ENCODE data around the gene MSANTD2.

MSANTD2 gene

DNA sequence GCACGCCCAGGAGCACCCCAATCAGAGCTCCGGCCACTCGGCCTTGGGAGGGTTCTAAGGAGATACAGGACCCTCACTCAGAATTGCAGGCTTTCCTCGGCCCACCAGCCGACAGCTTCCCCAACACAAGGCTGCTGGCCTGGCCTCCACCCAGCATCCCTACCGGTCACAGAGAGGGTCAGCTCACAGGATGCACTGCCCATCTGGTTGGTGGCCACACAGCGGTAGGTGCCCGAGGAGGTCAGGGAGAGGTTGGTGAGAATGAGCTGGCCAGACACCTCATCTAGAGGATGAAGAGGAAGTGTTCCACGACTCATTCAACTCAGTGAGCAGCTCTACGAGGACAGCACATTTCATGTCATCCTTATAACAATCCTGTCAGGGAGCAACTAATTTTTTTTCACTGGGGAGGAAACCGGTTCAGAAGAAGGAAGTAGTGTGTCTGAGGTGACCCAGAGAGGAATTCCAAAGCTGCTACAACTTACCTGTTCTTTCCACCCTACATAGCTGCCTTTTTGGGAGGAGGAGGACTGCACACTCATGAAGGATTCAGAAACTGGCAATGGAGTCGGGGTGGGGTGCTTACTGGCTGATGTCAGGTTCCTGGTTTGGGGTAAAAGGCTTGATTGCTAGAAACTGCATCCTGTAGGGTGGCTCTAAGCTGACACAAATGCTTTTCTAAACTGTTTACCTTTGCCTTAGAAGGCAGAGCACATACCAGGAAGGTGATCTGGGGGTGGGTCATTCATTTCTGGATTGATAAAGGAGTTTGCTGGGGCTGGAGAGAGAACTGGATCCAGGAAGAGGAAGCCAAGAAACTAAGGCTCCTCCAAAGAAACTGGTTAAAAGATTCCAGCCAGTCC is 51.5 kb downstream of the MSANTD2 start:
- Histone ChIP-seq H3K9me3 (replicated peaks; ENCODE audit: low read length) (no peaks in the 10 kb centered on the region), H3K4me3 (ENCODE audit: low read length) (no peak overlapping the region), H3K9ac (ENCODE audit: low read depth, low read length) (no peak overlapping the region), H3K4me2 (ENCODE audit: low read length) (no peak overlapping the region), H3K36me3 (ENCODE audit: insufficient read depth, low read length) (no peaks in the 10 kb centered on the region), H3K4me1 (ENCODE audit: control insufficient read depth, insufficient read depth, low read length) (peaks cover 19% of the 10 kb centered on the region), H3K27me3 (ENCODE audit: control insufficient read depth, insufficient read depth, low read length) (peaks cover 7% of the 10 kb centered on the region)

DNA sequence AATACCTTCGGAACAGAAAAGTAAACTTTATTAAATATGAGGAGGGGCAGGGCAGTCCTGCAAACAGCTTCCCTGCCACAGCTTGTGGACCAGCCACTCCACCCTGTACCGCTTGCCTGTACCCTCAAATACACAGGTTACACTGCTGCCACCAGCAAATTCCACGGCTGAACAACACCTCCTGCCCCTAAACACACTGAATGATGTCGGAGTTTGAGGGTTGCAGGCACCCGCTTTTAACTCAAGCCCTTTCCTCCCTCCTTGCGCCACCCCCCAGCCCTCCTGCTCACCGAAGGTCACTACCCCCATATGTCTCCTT is 52.1 kb downstream of the MSANTD2 start:
- no peak overlapping the region for H3K4me3 ChIP-seq (ENCODE audit: low read length)

DNA sequence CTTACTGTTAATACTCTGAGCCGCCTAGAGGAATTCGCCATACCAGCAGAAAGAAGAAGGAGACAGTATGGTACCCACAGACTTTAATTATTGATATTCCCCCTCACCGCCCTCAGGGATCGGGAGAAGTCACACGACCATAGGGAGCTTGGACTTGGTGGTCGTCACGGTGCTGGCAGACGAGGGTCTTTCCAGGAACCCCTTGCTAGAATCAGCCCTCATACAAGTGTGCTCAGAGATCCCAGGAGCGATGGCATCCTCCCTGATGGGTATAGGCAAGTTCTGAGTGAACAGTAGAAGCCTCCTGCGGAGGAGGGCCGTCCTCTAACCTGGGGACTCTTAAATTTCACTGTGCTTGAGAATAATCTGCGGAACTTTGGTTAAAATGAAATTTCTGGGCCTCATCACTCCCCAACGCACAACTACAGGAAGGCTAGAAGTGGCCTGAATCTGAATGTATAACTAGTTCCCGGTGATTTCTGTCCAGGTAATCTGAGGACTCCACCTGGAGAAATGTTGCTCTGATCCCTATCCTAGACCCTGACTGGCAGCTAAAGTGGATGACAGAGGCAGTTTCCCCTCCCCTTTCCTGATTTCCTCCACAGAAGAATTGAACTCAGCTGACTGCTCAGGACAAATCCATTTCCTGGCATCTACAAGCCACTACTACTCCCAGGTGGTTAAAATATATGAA is 52.7 kb downstream of the MSANTD2 start:
- H3K36me3 ChIP-seq (ENCODE audit: insufficient read depth, low read length) = no peaks in the 10 kb centered on the region
- peaks cover 7% of the 10 kb centered on the region for H3K27me3 ChIP-seq (ENCODE audit: control insufficient read depth, insufficient read depth, low read length)
- no peak overlapping the region for H3K9ac ChIP-seq (ENCODE audit: low read depth, low read length)
- H3K9me3 ChIP-seq (replicated peaks; ENCODE audit: low read length) = no peaks in the 10 kb centered on the region
- H3K4me2 ChIP-seq (ENCODE audit: low read length) = no peak overlapping the region
- peaks cover 19% of the 10 kb centered on the region for H3K4me1 ChIP-seq (ENCODE audit: control insufficient read depth, insufficient read depth, low read length)
- no peak overlapping the region for H3K4me3 ChIP-seq (ENCODE audit: low read length)

More for the DNA sequence above, 52.1 kb downstream of the MSANTD2 start:
- Histone ChIP-seq H3K4me2 (ENCODE audit: low read length) (no peak overlapping the region), H3K27me3 (ENCODE audit: control insufficient read depth, insufficient read depth, low read length) (peaks cover 7% of the 10 kb centered on the region), H3K36me3 (ENCODE audit: insufficient read depth, low read length) (no peaks in the 10 kb centered on the region), H3K9ac (ENCODE audit: low read depth, low read length) (no peak overlapping the region), H3K9me3 (replicated peaks; ENCODE audit: low read length) (no peaks in the 10 kb centered on the region), H3K4me1 (ENCODE audit: control insufficient read depth, insufficient read depth, low read length) (peaks cover 19% of the 10 kb centered on the region)

DNA sequence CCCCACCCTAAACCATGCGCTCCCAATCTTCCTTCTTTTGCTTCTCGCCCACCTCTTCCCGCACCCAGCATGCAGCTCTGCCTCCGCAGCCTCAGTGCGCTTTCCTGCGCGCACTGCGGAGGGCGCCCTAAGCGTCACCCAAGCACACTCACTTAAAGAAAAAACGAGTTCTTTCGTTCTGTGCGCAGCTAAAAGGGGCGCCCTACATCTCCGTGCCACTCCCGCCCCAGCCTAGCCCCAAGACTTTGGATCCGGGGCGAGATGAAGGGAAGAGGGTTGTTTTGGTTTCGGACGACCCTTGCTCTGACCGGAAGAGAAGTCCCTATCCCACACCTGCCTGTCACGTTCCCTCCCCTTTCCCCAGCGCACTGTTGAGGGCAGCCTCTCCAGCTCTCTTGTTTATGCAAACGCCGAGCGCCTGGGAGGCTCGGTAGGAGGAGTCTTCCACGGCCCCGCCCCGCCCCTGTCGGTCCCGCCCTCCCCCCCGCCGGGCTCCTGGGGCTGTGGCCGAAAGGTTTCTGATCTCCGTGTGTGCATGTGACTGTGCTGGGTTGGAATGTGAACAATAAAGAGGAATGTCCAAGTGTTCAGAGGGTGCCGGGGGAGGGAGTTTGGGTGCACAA is 53.5 kb downstream of the MSANTD2 start:
- Histone ChIP-seq H3K4me1 (ENCODE audit: control insufficient read depth, insufficient read depth, low read length) (peaks cover 19% of the 10 kb centered on the region), H3K9ac (ENCODE audit: low read depth, low read length) (peak overlapping the region; percentile 69), H3K36me3 (ENCODE audit: insufficient read depth, low read length) (no peaks in the 10 kb centered on the region), H3K27me3 (ENCODE audit: control insufficient read depth, insufficient read depth, low read length) (peaks cover 7% of the 10 kb centered on the region), H3K4me3 (ENCODE audit: low read length) (peak overlapping the region; percentile 75), H3K9me3 (replicated peaks; ENCODE audit: low read length) (no peaks in the 10 kb centered on the region), H3K4me2 (ENCODE audit: low read length) (peak overlapping the region; percentile 92)

DNA sequence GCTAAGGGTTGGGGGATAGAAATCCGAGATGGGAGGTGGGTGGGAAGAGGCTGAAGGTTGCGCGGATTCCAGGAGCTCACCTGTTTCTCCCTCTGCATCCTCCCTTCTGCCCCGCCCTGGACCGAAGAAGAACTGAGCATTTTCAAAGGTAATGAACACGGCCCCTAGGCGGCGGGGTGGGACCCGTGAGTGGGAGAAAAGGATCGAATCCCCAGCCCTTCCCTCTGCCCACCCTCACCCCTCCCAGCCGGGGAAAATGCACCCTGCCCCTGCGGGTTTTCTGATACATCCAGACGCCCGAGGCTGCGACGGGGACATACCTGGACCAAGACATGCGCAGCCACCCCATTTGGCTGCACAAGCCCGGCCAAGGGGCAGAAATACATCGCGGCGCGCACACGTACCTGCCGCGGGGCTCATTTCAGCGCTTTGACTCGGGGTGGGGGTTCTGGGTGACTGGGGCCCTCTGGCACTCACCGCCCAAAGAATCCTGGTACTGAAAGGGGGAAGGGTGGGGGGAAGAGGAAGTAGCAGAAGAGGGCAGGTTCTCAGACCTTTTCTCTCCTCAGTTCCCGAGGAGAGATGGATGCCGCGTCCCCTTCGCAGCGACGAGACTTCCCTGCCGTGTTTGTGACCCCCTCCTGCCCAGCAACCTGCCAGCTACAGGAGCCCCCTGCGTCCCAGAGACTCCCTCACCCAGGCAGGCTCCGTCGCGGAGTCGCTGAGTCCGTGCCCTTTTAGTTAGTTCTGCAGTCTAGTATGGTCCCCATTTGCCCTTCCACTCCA is 54.2 kb downstream of the MSANTD2 start:
- H3K9ac ChIP-seq (ENCODE audit: low read depth, low read length) = peak overlapping the region; percentile 69

DNA sequence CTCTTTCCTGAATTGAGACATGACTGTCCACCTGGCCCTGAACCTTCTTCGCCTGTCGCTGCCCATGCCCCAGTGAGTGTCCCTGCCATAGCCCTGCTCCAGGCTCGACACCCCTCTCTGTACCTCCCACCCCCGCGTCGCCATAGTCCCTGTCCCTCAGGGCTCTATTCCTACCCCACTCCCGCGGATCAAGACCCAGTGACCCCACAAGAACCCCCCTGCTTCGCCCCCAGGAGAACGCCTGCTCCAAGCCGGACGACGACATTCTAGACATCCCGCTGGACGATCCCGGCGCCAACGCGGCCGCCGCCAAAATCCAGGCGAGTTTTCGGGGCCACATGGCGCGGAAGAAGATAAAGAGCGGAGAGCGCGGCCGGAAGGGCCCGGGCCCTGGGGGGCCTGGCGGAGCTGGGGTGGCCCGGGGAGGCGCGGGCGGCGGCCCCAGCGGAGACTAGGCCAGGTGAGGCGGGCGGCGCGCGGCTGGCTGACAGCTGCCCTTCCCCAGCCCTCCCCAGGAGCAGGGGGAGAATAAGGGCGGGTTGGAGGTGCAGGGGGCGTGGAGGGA is 54.9 kb downstream of the MSANTD2 start:
- Histone ChIP-seq H3K9me3 (replicated peaks; ENCODE audit: low read length) (no peaks in the 10 kb centered on the region), H3K36me3 (ENCODE audit: insufficient read depth, low read length) (no peaks in the 10 kb centered on the region), H3K4me1 (ENCODE audit: control insufficient read depth, insufficient read depth, low read length) (peaks cover 24% of the 10 kb centered on the region), H3K4me3 (ENCODE audit: low read length) (no peak overlapping the region), H3K27me3 (ENCODE audit: control insufficient read depth, insufficient read depth, low read length) (no peaks in the 10 kb centered on the region), H3K9ac (ENCODE audit: low read depth, low read length) (no peak overlapping the region), H3K4me2 (ENCODE audit: low read length) (peak overlapping the region; percentile 92)

More for the DNA sequence above, 54.2 kb downstream of the MSANTD2 start:
- peaks cover 4% of the 10 kb centered on the region for H3K27me3 ChIP-seq (ENCODE audit: control insufficient read depth, insufficient read depth, low read length)
- peak overlapping the region; percentile 75 for H3K4me3 ChIP-seq (ENCODE audit: low read length)
- H3K9me3 ChIP-seq (replicated peaks; ENCODE audit: low read length) = no peaks in the 10 kb centered on the region
- H3K36me3 ChIP-seq (ENCODE audit: insufficient read depth, low read length) = no peaks in the 10 kb centered on the region
- peaks cover 19% of the 10 kb centered on the region for H3K4me1 ChIP-seq (ENCODE audit: control insufficient read depth, insufficient read depth, low read length)
- H3K4me2 ChIP-seq (ENCODE audit: low read length) = peak overlapping the region; percentile 92

DNA sequence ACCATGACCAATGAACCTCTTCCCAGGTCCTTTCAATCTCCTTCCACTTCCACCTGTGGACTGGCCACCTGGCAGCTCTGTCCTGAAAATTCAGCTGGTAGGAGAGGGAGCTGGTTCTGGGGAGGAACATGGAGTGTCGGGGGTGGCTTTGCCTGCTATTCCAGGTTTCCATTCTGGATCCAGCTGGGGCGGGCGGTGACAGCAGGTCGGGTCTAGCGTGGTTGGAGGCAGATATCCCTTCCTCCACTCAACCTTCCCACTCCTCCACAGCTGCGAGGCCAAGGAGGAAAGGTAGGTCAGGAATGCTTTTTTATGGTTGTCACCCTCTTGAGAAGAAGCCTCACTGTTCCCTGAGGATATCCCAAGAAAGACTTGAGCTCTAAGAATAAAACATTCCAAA is 57.2 kb downstream of the MSANTD2 start:
- Histone ChIP-seq H3K4me3 (ENCODE audit: low read length) (no peak overlapping the region), H3K36me3 (ENCODE audit: insufficient read depth, low read length) (no peaks in the 10 kb centered on the region), H3K9me3 (replicated peaks; ENCODE audit: low read length) (no peaks in the 10 kb centered on the region), H3K27me3 (ENCODE audit: control insufficient read depth, insufficient read depth, low read length) (peaks cover 6% of the 10 kb centered on the region), H3K9ac (ENCODE audit: low read depth, low read length) (no peak overlapping the region), H3K4me1 (ENCODE audit: control insufficient read depth, insufficient read depth, low read length) (peaks cover 19% of the 10 kb centered on the region), H3K4me2 (ENCODE audit: low read length) (no peak overlapping the region)

DNA sequence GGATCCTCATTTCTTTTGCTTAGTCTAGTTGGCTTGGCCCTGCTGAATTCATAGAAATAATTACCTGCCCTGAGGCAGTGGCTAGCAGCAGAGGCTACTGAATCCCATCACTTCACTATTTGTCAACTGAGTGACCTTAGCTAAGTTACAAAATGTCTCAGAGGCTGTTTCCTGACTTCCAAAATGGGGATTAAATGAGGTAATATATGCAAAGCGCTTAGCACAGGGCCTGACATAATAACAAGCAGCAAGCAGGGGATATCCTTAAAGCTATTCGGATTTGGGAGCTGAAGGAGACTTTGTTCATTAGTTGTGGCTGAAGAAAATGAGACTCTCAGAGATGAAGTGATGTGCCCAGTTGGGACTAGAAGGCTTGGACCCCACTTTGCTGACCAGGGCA is 57.7 kb downstream of the MSANTD2 start:
- no peaks in the 10 kb centered on the region for H3K36me3 ChIP-seq (ENCODE audit: insufficient read depth, low read length)
- peaks cover 19% of the 10 kb centered on the region for H3K4me1 ChIP-seq (ENCODE audit: control insufficient read depth, insufficient read depth, low read length)

DNA sequence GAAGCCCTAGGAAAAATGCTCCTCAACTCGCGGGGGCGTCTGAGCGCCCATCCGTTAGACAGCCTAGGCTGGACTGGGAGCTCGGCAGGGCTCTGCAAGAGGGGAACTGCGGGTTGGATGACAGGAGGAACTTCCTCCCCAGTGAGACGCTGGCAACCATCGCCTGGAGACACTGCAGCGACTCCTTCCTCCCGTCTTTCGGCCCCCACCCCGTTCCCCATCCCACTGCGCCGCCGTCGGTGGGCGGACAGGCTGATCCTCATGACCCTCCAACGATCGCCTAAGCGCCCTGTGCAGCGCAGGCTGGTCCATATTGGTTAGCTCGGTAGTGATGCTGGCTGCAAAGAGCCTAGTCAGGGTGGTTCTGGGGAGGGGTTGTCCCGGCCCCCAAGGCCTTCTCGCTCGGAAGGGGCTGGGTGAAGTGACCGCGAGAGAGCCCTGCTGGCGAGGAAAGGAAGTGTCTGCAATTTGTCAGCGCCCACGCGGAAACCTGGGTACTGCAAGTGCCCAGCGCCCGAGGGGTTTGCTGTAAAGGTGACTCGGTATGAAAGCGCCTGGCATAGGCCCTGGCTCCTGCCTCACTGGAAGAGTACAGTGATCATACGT is 59.8 kb downstream of the MSANTD2 start:
- H3K4me1 ChIP-seq (ENCODE audit: control insufficient read depth, insufficient read depth, low read length) = peaks cover 9% of the 10 kb centered on the region
- H3K9ac ChIP-seq (ENCODE audit: low read depth, low read length) = peak overlapping the region; percentile 63
- peak overlapping the region; percentile 72 for H3K4me3 ChIP-seq (ENCODE audit: low read length)
- peaks cover 11% of the 10 kb centered on the region for H3K27me3 ChIP-seq (ENCODE audit: control insufficient read depth, insufficient read depth, low read length)
- no peaks in the 10 kb centered on the region for H3K9me3 ChIP-seq (replicated peaks; ENCODE audit: low read length)
- no peaks in the 10 kb centered on the region for H3K36me3 ChIP-seq (ENCODE audit: insufficient read depth, low read length)
- H3K4me2 ChIP-seq (ENCODE audit: low read length) = peak overlapping the region; percentile 91

More for the DNA sequence above, 57.7 kb downstream of the MSANTD2 start:
- H3K27me3 ChIP-seq (ENCODE audit: control insufficient read depth, insufficient read depth, low read length) = peaks cover 8% of the 10 kb centered on the region
- H3K4me3 ChIP-seq (ENCODE audit: low read length) = no peak overlapping the region
- H3K9me3 ChIP-seq (replicated peaks; ENCODE audit: low read length) = no peaks in the 10 kb centered on the region
- no peak overlapping the region for H3K4me2 ChIP-seq (ENCODE audit: low read length)
- H3K9ac ChIP-seq (ENCODE audit: low read depth, low read length) = no peak overlapping the region

DNA sequence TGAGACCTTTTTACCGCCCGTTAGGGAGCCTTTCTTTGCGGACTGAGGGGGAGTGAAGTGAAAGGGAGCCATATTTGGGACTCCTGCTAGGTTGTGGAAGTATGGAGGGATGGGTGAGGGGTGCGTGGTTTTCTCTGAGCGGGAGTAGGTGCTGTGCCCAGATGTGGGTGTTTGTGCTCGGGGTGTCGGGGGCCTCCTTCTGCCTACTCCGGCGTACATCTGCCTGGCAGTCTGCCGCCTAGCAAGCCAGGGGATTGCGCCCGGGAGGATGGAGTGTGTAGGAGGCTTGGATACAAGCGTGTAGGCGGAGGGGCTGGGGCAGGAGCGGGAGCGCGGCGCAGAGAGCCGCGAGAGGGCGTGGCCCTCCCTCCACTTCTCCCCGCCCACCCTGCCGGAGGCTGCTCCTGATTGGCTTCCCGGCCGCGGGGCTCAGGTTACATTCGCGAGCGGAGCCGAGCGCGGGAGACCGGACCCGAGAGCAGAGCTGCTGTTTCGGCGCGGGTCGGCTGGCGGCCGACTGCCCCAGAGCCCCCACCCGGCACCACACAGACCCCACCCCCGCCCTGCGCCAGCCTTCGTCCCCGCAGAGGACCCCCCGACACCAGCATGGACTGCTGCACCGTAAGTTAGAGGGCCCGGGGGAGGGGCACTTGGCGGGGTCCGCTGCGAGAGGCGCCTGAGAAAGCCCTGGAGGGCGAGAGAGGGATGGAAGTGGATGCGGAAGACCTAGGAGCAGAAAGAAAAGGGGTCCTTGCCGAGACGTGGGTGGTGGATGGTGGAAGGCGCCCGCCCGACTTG is 60.5 kb downstream of the MSANTD2 start, which contains the start of gene NRGN:
Gene NRGN (plus strand): TSS at position 464 of the 798 bp plus-strand sequence. CDS start 143 bp downstream, at position 607.
- H3K4me3 ChIP-seq (ENCODE audit: low read length) = peak within 1 kb of the TSS; percentile 72
- no peaks in the 10 kb centered on the region for H3K36me3 ChIP-seq (ENCODE audit: insufficient read depth, low read length)
- peaks cover 14% of the 10 kb centered on the region for H3K27me3 ChIP-seq (ENCODE audit: control insufficient read depth, insufficient read depth, low read length)
- no peaks in the 10 kb centered on the region for H3K9me3 ChIP-seq (replicated peaks; ENCODE audit: low read length)
- H3K4me1 ChIP-seq (ENCODE audit: control insufficient read depth, insufficient read depth, low read length) = peaks cover 9% of the 10 kb centered on the region
- peak within 1 kb of the TSS; percentile 63 for H3K9ac ChIP-seq (ENCODE audit: low read depth, low read length)
- H3K4me2 ChIP-seq (ENCODE audit: low read length) = peak within 1 kb of the TSS; percentile 91
